Stimulated activated CD4-positive, alpha-beta T cell treated with anti-CD3 and anti-CD28 coated beads, Interleukin-1b, Interleukin-23, amount 100 ng/mL, for 4 hours (primary cell): ENCODE data around the gene RSL1D1.
"Not testable (repeated sequence)": the region's sequence is repeated elsewhere in the genome, so short reads cannot be mapped to it uniquely, and the experiment has no call there.

Experiments used
- DNase-seq, 2 donors: peaks; one replicate each; pipeline ENCODE4 v3.0.0-alpha.2; 2020; ENCODE audit warnings: low read depth in 2 of 2

The RSL1D1 gene

GRCh38 chr16:11843861-11844260, 7.5 kb downstream of the RSL1D1 start:
- no peak for DNase-seq

GRCh38 chr16:11843206-11843605, 8.1 kb downstream of the RSL1D1 start:
- DNase-seq: no peak

- DNase-seq: no peak
Measured at GRCh38 chr16:11841026-11841425, 10.3 kb downstream of the RSL1D1 start.

GRCh38 chr16:11836650-11837244, 14.6 kb downstream of the RSL1D1 start:
- no peak for DNase-seq

- no peak for DNase-seq
Measured at GRCh38 chr16:11835891-11836649, 15.3 kb downstream of the RSL1D1 start.

- no peak for DNase-seq
Measured at GRCh38 chr16:11835309-11835708, 16.0 kb downstream of the RSL1D1 start.

- DNase-seq: no peak
Measured at GRCh38 chr16:11833951-11834695, 17.2 kb downstream of the RSL1D1 start.

- DNase-seq: no peak
Measured at GRCh38 chr16:11828696-11829095, 22.6 kb downstream of the RSL1D1 start.

- not testable (repeated sequence) for DNase-seq
Measured at GRCh38 chr16:11825520-11826165, 25.7 kb downstream of the RSL1D1 start.

- DNase-seq: no peak
Measured at GRCh38 chr16:11824362-11824761, 27.0 kb downstream of the RSL1D1 start.

GRCh38 chr16:11823645-11824044, 27.7 kb downstream of the RSL1D1 start:
- DNase-seq: not testable (repeated sequence)

- no peak for DNase-seq
Measured at GRCh38 chr16:11819798-11820197, 31.5 kb downstream of the RSL1D1 start.

- not testable (repeated sequence) for DNase-seq
Measured at GRCh38 chr16:11818970-11819369, 32.4 kb downstream of the RSL1D1 start.

GRCh38 chr16:11816123-11816522, 35.2 kb downstream of the RSL1D1 start:
- DNase-seq: no peak

GRCh38 chr16:11814800-11815199, 36.5 kb downstream of the RSL1D1 start:
- not testable (repeated sequence) for DNase-seq

GRCh38 chr16:11806721-11807120, 44.6 kb downstream of the RSL1D1 start:
- no peak for DNase-seq

GRCh38 chr16:11805556-11805955, 45.8 kb downstream of the RSL1D1 start:
- DNase-seq: no peak

GRCh38 chr16:11801481-11802021, 49.8 kb downstream of the RSL1D1 start:
- no peak for DNase-seq

GRCh38 chr16:11800382-11800718, 51.0 kb downstream of the RSL1D1 start:
- no peak for DNase-seq

GRCh38 chr16:11799509-11800381, 51.6 kb downstream of the RSL1D1 start:
- no peak for DNase-seq

- DNase-seq: no peak
Measured at GRCh38 chr16:11799017-11799381, 52.3 kb downstream of the RSL1D1 start.
